Ovary (tissue), 9 donors: ENCODE results near the gene LRRC72. TPM values are rescaled to one million over a fixed set of nuclear protein-coding genes. Genes with fewer than 3 reads are reported as not detected.

ENCODE experiments used
- DNase-seq, 5 donors: peaks; one replicate each; pipeline ENCODE4 v3.0.0-alpha.2; 2019 to 2020
- H3K27ac ChIP-seq, 2 donors: fragments of 200-600 bp; one replicate each; pipeline versions ENCODE4 v1.5.1 to v1.8.0; 2019 to 2022
- H3K27me3 ChIP-seq: fragments of 200-600 bp; one replicate; pipeline ENCODE4 v1.8.0; 2022
- H3K36me3 ChIP-seq: fragments of 200-600 bp; sonication (generic); one replicate; pipeline ENCODE4 v1.5.1; 2019
- H3K4me1 ChIP-seq: one replicate; pipeline ENCODE4 v1.8.1; 2013; ENCODE audit warnings: mild to moderate bottlenecking, moderate library complexity; ENCODE audit not compliant: insufficient read depth
- H3K4me3 ChIP-seq: fragments of 200-600 bp; sonication (generic); one replicate; pipeline ENCODE4 v1.5.1; 2017
- H3K9me3 ChIP-seq, 2 donors: fragments of 200-600 bp in 1 of 2; sonication (generic) in 1 of 2; one replicate each; pipeline versions ENCODE4 v1.5.1 to v1.8.1; 2013 to 2019; ENCODE audit warnings: mild to moderate bottlenecking in 1 of 2, moderate library complexity in 1 of 2
- EP300 ChIP-seq: sonication (generic); formaldehyde crosslinking; IDR thresholded peaks from one replicate; pipeline ENCODE4 v1.6.1; 2017; ENCODE audit warnings: antibody characterized with exemption
- POLR2A ChIP-seq: fragments of 450-650 bp; IDR thresholded peaks from one replicate; pipeline ENCODE4 v1.6.1; 2017; ENCODE audit warnings: antibody characterized with exemption, mild to moderate bottlenecking, moderate library complexity
- WGBS, 3 donors: extraction: QIAGEN DNeasy Blood & Tissue Kit in 1 of 3; methylation state at CpG; one replicate each; pipeline versions ENCODE4 v1.1.5 to v1.1.7; 2013 to 2017; 5-methylcytosine and 5-hydroxymethylcytosine counted together
- intact Hi-C, 4 donors: fragments of 100-400 bp; cut with DNase I; formaldehyde crosslinking; loops; one replicate each; pipeline versions ENCODE4 v1.11.0 to v1.15.1; 2022 to 2023
- polyA plus RNA-seq, 2 donors: library from polyadenylated mRNA; stranded (reverse); fragments of 200-250 nt in 1 of 2; fragments of 350-450 nt in 1 of 2; fragmentation: Illumina TruSeq in 1 of 2; extraction: RNeasy Lipid Tissue Mini Kit (QIAGEN cat#74804) in 1 of 2; gene quantifications; one replicate each; pipeline ENCODE4 v1.2.3, GENCODE V29; 2013 to 2014
- total RNA-seq, 7 donors: library from RNA; depleted of rRNA in 2 of 7; stranded (reverse); fragments of >200 nt in 2 of 7; fragmentation: NEBNext Ultra II Directional in 3 of 7; extraction: Animal tissue kit (Norgen Biotek cat#: 25700) in 3 of 7; gene quantifications; one replicate each; pipeline versions ENCODE4 v1.1.0 to v1.2.4, GENCODE V29; 2016 to 2023
- TF ChIP-seq, protein P1 (sequence below), 3 donors: fragments of 450-650 bp in 2 of 3; fragments of 200-600 bp in 1 of 3; IDR thresholded peaks; one replicate each; pipeline versions ENCODE4 v1.5.1 to v1.8.0; 2016 to 2022; ENCODE audit warnings: antibody characterized with exemption in 3 of 3, mild to moderate bottlenecking in 1 of 3
- donor health status: DM: no; HTN: no; CAD: no; lungs with moderate emphysema.
- donor health status: DM: no; HTN: no; CAD: no.
- donor health status: Bipolar disorder and iron deficiency.
- donor health status: DM: yes; HTN: yes; CAD: no.
- donor health status: DM: no; HTN: no; CAD: no.
- donor health status: DM: yes; HTN: yes; CAD: no.

The LRRC72 gene
- total and polyA plus RNA-seq, 9 donors, result not detected

DNA sequence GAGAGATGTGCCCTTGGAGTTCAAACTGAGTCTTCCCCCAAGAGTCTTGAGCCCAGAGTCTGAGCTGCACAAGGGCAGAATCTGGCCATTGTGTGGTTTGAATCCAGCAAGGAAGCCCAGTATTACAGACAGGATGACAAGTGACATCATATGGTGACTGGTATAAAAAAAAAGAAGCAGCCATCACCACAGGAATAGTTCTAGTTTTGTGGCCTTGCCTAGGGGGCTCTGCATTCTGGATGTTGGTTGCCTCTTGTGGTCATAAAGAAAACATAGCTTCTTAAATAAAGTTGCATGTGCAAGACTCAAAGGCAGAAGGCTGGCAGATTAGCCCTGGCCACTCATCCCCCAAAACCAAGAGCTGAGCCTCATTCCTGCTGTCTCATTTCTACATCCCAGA is 16.8 kb upstream of the LRRC72 start:
- Histone ChIP-seq H3K4me1 (no peaks in the 10 kb centered on the region), H3K27me3 (no peaks in the 10 kb centered on the region), H3K27ac (no peak overlapping the region), H3K9me3 (no peaks in the 10 kb centered on the region), H3K4me3 (no peak overlapping the region), H3K36me3 (no peaks in the 10 kb centered on the region)
- intact Hi-C loops, result no loop called here
- TF ChIP-seq EP300, result no peak
- TF ChIP-seq, protein P1, sequence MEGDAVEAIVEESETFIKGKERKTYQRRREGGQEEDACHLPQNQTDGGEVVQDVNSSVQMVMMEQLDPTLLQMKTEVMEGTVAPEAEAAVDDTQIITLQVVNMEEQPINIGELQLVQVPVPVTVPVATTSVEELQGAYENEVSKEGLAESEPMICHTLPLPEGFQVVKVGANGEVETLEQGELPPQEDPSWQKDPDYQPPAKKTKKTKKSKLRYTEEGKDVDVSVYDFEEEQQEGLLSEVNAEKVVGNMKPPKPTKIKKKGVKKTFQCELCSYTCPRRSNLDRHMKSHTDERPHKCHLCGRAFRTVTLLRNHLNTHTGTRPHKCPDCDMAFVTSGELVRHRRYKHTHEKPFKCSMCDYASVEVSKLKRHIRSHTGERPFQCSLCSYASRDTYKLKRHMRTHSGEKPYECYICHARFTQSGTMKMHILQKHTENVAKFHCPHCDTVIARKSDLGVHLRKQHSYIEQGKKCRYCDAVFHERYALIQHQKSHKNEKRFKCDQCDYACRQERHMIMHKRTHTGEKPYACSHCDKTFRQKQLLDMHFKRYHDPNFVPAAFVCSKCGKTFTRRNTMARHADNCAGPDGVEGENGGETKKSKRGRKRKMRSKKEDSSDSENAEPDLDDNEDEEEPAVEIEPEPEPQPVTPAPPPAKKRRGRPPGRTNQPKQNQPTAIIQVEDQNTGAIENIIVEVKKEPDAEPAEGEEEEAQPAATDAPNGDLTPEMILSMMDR (IDR thresholded peaks at IDR 0.05), result no peak
- TF ChIP-seq POLR2A, result no peak
- no peak for DNase-seq

DNA sequence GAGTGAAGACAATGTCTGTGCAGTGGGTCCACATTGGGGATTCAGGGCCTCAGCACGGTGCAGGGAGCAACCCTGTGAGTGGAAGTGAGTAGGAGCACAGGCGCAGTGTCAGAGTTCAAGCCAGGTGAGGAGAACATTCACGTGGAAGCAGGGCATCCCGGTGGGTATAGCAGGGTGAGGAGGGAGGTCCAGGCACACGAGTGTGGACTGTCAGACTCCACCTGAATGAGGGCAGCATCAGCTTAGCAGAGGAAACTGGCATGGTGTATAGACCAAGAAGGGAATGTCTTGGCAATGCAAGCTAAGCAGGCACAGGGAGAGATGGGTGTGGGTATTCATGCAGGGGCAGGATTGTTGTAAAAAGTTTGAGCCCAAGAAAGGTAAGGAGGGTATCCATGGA is 15.3 kb upstream of the LRRC72 start:
- Histone ChIP-seq H3K9me3 (no peaks in the 10 kb centered on the region), H3K4me3 (no peak overlapping the region), H3K27ac (no peak overlapping the region), H3K4me1 (no peaks in the 10 kb centered on the region), H3K27me3 (no peaks in the 10 kb centered on the region), H3K36me3 (no peaks in the 10 kb centered on the region)
- no peak for DNase-seq
- intact Hi-C loops, result no loop called here
- 77 to 85% (median 83%) methylated on average over 5 of the region's 5 CpGs for WGBS, 3 donors
- TF ChIP-seq, protein P1 (IDR thresholded peaks at IDR 0.05), result no peak
- TF ChIP-seq POLR2A (no peak), EP300 (no peak)

- DNase-seq, result no peak
- Histone ChIP-seq H3K36me3 (no peaks in the 10 kb centered on the region), H3K4me3 (no peak overlapping the region), H3K9me3 (no peaks in the 10 kb centered on the region), H3K27me3 (no peaks in the 10 kb centered on the region), H3K27ac (no peak overlapping the region), H3K4me1 (no peaks in the 10 kb centered on the region)
- intact Hi-C loops, result no loop called here
- no peak for TF ChIP-seq POLR2A
- WGBS, 3 donors, result 93 to 97% (median 93%) methylated on average over 7 of the region's 7 CpGs
These were observed 14.5 kb upstream of the LRRC72 start for GRCh38 chr7:16512097-16512496.

DNA sequence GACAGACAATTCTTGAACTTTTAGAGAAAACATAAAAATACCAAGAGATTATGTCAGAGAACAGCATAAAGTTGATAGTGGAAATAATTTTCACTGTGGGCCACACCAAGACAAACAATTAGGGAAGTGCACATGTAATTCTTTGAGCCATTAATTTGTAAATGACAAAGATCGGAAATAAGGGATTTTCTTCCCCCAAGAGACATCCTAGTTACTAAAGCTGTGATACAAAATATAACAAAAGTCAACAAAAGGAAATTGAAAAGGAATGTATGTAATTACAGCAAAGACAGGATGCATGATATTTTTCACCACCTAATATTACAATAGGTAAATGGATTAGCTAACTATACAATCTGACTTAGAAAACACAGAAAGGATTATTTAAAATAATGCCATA is 12.4 kb upstream of the LRRC72 start:
- no peaks in the 10 kb centered on the region for H3K27me3 ChIP-seq
- DNase-seq, result no peak
- no peaks in the 10 kb centered on the region for H3K4me1 ChIP-seq
- WGBS, 3 donors, result 67 to 76% (median 71%) methylated on average over 1 of the region's 1 CpG
- no peaks in the 10 kb centered on the region for H3K9me3 ChIP-seq
- H3K36me3 ChIP-seq, result no peaks in the 10 kb centered on the region
- H3K27ac ChIP-seq, result no peak overlapping the region
- no peak for TF ChIP-seq EP300
- no peak for TF ChIP-seq POLR2A
- TF ChIP-seq, protein P1 (IDR thresholded peaks at IDR 0.05), result no peak
- intact Hi-C loops, result no loop called here
- H3K4me3 ChIP-seq, result no peak overlapping the region

DNA sequence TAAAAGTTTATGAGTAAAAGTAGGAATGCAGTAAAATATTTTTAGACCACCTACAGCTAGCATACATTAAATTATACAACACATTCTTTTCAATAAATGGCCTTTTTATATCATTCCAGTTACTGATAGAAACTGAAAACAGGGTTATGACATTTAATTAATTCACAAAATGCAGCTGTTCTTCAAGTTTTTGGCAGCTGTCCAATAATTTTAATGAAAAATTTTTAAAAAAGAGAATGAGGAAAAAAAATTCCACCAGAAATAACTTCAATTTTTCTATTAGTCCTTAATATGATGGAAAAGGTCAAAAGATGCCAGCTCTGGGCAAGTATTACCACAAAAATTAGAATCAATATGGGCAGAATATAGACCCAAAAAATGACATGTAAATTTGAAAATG is 11.9 kb upstream of the LRRC72 start:
- Histone ChIP-seq H3K27ac (no peak overlapping the region), H3K9me3 (no peaks in the 10 kb centered on the region), H3K27me3 (no peaks in the 10 kb centered on the region), H3K4me1 (no peaks in the 10 kb centered on the region), H3K4me3 (no peak overlapping the region), H3K36me3 (no peaks in the 10 kb centered on the region)
- no peak for DNase-seq
- intact Hi-C loops, result no loop called here
- TF ChIP-seq EP300, result no peak
- TF ChIP-seq, protein P1 (IDR thresholded peaks at IDR 0.05), result no peak
- no peak for TF ChIP-seq POLR2A
